WERI-Rb-1 (cell line): Measurements from ENCODE around the gene UGGT1.

Experiments used
- DNase-seq: peaks from one replicate; pipeline ENCODE4 v3.0.0-alpha.2; 2020
- H3K27ac ChIP-seq: fragments of 250-450 bp; sonication (Bioruptor Pico); 2 replicates; pipeline ENCODE4 v1.5.1; 2020; ENCODE audit warnings: mild to moderate bottlenecking, moderate library complexity
- H3K27me3 ChIP-seq: fragments of 250-450 bp; sonication (Bioruptor Pico); 2 replicates; pipeline ENCODE4 v1.5.1; 2021; ENCODE audit warnings: mild to moderate bottlenecking, low read depth, moderate library complexity; ENCODE audit not compliant: insufficient read depth, severe bottlenecking
- H3K36me3 ChIP-seq: fragments of 250-450 bp; sonication (Bioruptor Pico); 2 replicates; pipeline ENCODE4 v1.5.1; 2020; ENCODE audit warnings: mild to moderate bottlenecking, moderate library complexity
- H3K4me3 ChIP-seq: 2 replicates; pipeline ENCODE4 v1.5.1; 2011; ENCODE audit warnings: low read depth, mild to moderate bottlenecking, control low read depth, low read length
- H3K9me3 ChIP-seq: fragments of 250-450 bp; sonication (Bioruptor Pico); 2 replicates; pipeline ENCODE4 v1.5.1; 2021; ENCODE audit warnings: mild to moderate bottlenecking, moderate library complexity; ENCODE audit not compliant: severe bottlenecking
- TF ChIP-seq, protein P1 (sequence below): IDR thresholded peaks from 2 replicates; pipeline ENCODE4 v1.5.1; 2011; ENCODE audit warnings: low read depth, mild to moderate bottlenecking, control low read depth, inconsistent platforms, low read length

Gene UGGT1

DNA sequence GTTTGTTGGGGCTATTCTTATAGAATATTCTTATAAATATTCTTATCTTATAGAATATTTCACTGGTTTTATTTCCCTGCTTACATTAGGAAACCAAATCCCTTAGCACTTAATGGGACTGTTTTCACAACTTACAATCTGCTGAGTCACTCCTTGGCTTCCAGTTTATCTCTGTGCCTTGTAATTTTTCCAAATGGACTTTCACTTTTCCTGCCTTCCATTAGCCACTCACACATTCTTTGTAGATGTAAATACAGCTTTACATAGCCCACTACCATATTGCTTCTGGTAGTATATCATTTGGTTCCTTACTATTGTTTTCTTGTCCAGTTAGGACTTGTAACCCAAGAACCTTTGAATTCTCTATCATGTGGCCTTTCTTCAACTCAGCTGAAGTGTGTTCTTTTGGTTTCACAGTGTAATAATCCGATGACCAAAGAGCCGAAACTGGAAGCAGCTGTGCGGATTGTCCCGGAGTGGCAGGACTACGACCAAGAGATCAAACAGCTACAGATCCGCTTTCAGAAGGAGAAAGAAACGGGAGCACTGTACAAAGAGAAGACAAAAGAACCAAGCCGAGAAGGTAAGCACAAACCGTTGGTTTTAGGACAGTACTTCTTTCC is 96.1 kb downstream of the UGGT1 start:
- TF ChIP-seq, protein P1, sequence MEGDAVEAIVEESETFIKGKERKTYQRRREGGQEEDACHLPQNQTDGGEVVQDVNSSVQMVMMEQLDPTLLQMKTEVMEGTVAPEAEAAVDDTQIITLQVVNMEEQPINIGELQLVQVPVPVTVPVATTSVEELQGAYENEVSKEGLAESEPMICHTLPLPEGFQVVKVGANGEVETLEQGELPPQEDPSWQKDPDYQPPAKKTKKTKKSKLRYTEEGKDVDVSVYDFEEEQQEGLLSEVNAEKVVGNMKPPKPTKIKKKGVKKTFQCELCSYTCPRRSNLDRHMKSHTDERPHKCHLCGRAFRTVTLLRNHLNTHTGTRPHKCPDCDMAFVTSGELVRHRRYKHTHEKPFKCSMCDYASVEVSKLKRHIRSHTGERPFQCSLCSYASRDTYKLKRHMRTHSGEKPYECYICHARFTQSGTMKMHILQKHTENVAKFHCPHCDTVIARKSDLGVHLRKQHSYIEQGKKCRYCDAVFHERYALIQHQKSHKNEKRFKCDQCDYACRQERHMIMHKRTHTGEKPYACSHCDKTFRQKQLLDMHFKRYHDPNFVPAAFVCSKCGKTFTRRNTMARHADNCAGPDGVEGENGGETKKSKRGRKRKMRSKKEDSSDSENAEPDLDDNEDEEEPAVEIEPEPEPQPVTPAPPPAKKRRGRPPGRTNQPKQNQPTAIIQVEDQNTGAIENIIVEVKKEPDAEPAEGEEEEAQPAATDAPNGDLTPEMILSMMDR, result no peak
- H3K4me3 ChIP-seq, result no peak overlapping the region
- H3K36me3 ChIP-seq, result peaks cover 72% of the 10 kb centered on the region
- H3K9me3 ChIP-seq, result no peaks in the 10 kb centered on the region
- peak; percentile 57 for DNase-seq
- peak overlapping the region; percentile 29 for H3K27ac ChIP-seq
- no peaks in the 10 kb centered on the region for H3K27me3 ChIP-seq

DNA sequence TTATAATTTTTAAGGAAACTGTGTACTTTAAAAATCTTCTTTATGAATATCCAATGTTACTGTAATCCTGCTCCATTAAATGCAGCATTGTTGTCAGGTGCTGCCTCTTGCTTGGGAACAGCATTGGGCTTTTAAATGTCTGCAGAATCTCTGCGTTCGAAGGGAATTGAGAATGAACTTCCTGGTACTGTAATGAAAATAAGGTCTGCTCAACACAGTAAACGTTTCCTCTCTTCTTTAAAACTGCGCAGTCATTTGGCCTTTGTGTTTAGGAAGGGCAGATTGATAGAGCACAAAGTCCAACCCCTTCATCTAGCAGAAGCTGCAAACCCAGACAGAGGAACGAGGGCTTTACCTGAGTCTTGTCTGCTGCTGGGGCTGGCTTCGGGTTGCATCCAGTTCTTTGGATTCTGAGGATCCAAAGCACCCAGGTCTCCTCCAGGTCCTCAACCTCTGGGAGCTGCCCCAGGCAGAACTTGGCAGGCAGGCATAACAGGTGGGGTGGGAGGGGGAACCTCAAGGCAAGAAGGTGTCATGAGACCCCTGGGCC is 104.5 kb downstream of the UGGT1 start:
- Histone ChIP-seq H3K9me3 (no peaks in the 10 kb centered on the region), H3K27me3 (no peaks in the 10 kb centered on the region), H3K36me3 (peaks cover 11% of the 10 kb centered on the region), H3K27ac (no peak overlapping the region), H3K4me3 (no peak overlapping the region)
- no peak for DNase-seq
- TF ChIP-seq, protein P1, result no peak

- no peaks in the 10 kb centered on the region for H3K9me3 ChIP-seq
- no peak overlapping the region for H3K4me3 ChIP-seq
- H3K27me3 ChIP-seq, result no peaks in the 10 kb centered on the region
- peak; percentile 11 for DNase-seq
- peaks cover 6% of the 10 kb centered on the region for H3K36me3 ChIP-seq
- H3K27ac ChIP-seq, result no peak overlapping the region
- TF ChIP-seq, protein P1, result no peak
These were observed 105.0 kb downstream of the UGGT1 start for GRCh38 chr2:128196026-128196425.

GRCh38 chr2:128196471-128196931 is 105.5 kb downstream of the UGGT1 start:
- DNase-seq, result no peak
- Histone ChIP-seq H3K36me3 (peaks cover 5% of the 10 kb centered on the region), H3K4me3 (no peak overlapping the region), H3K27me3 (no peaks in the 10 kb centered on the region), H3K9me3 (no peaks in the 10 kb centered on the region), H3K27ac (no peak overlapping the region)
- TF ChIP-seq, protein P1, result no peak

DNA sequence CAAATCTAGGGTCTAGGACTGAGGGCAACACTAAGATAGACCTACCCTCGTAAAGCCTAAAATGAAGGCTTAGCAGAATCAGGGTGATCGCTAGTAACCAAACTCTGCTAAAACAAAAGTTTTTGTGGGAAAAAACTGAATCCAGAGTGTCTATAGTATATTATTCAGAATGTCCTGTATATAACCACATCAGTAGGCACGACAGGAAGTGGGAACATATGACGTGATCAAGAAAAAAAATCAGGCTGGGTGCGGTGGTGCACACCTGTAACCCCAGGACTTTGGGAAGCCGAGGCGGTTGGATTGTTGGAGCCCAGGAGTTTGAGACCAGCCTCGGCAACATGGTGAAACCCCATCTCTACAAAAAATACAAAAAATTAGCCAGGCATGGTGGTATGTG is 106.1 kb downstream of the UGGT1 start:
- Histone ChIP-seq H3K27me3 (no peaks in the 10 kb centered on the region), H3K36me3 (peaks cover 5% of the 10 kb centered on the region), H3K27ac (no peak overlapping the region), H3K4me3 (no peak overlapping the region), H3K9me3 (no peaks in the 10 kb centered on the region)
- TF ChIP-seq, protein P1, result no peak
- DNase-seq, result no peak

- Histone ChIP-seq H3K27me3 (no peaks in the 10 kb centered on the region), H3K27ac (no peak overlapping the region), H3K9me3 (no peaks in the 10 kb centered on the region), H3K4me3 (no peak overlapping the region), H3K36me3 (no peaks in the 10 kb centered on the region)
- TF ChIP-seq, protein P1, result no peak
- no peak for DNase-seq
These were observed 107.7 kb downstream of the UGGT1 start for GRCh38 chr2:128198656-128199055.
